Right cardiac atrium (tissue), 5 donors: ENCODE data around the gene DOK6. TPM values are rescaled to one million over a fixed set of nuclear protein-coding genes. Genes with fewer than 3 reads are reported as not detected.
"Not testable (repeated sequence)": the region's sequence is repeated elsewhere in the genome, so short reads cannot be mapped to it uniquely, and the experiment has no call there.

ENCODE experiments used
- ATAC-seq, 2 donors: fragments of 200-7000 bp; cut with Tn5 transposase; one replicate each; pipeline versions ENCODE4 v1.8.0 to v1.9.1; 2020; ENCODE audit warnings: moderate library complexity in 2 of 2, mild to moderate bottlenecking in 1 of 2
- DNase-seq, 3 donors: peaks; one replicate each; pipeline ENCODE4 v3.0.0-alpha.2; 2020
- H3K27ac ChIP-seq: one replicate; pipeline ENCODE4 v1.5.1; 2013; ENCODE audit warnings: mild to moderate bottlenecking, low read length, control low read depth, moderate library complexity
- H3K27me3 ChIP-seq: one replicate; pipeline ENCODE4 v1.6.1; 2013; ENCODE audit not compliant: control insufficient read depth, insufficient read depth
- H3K4me1 ChIP-seq: one replicate; pipeline ENCODE4 v1.6.1; 2013; ENCODE audit warnings: low read length; ENCODE audit not compliant: control insufficient read depth, insufficient read depth
- H3K4me3 ChIP-seq: one replicate; pipeline ENCODE4 v1.5.1; 2013; ENCODE audit warnings: low read length, control low read depth
- H3K9me3 ChIP-seq: one replicate; pipeline ENCODE4 v1.6.1; 2013; ENCODE audit warnings: low read length; ENCODE audit not compliant: control insufficient read depth
- whole genome bisulfite sequencing: extraction: QIAGEN DNeasy Blood & Tissue Kit; methylation state at CpG from one replicate; pipeline ENCODE4 v1.1.7; 2013; 5-methylcytosine and 5-hydroxymethylcytosine counted together
- intact Hi-C, 4 donors: fragments of 100-400 bp; cut with DNase I; formaldehyde crosslinking; loops; one replicate each; pipeline versions ENCODE4 v1.11.0 to v1.14.0; 2022 to 2023
- polyA plus RNA-seq: library from polyadenylated mRNA; stranded (reverse); fragments of 200-250 nt; gene quantifications from one replicate; pipeline ENCODE4 v1.2.3, GENCODE V29; 2013
- total RNA-seq, 4 donors: library from RNA; stranded (reverse); fragmentation: NEBNext Ultra II Directional; extraction: Animal tissue kit (Norgen Biotek cat#: 25700); gene quantifications; one replicate each; pipeline ENCODE4 v1.2.1, GENCODE V29; 2021
- donor health status: healthy with polysubstance abuse.
- donor health status: DM: no; HTN: yes; CAD: no.
- donor health status: DM: no; HTN: no; CAD: no.
- donor health status: DM: no; HTN: yes; CAD: no; lungs with severe emphysema.
- donor health status: DM: yes; HTN: yes; CAD: no.

DOK6 gene
- total and polyA plus RNA-seq, 5 donors, result 3.9 to 12.4 (median 8.2) TPM

DNA sequence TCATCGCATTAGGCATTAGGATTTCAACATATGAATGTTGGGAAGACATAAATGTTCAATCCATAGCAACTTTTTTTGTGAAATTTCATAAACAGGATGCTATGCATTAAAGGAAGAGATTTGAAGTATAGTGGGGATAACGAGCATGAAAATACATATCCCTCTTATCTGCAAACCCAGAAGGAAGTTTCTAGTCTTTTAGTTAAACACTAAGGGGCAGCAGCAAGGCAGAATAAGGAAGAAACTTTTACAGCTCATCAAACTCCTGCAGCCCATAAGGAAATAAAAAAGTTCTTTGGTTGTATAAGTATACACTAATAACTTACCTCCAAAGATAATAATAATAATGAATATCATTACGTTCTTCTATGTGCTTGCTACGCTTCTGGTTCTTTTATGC is 465.5 kb downstream of the DOK6 start:
- 82% methylated on average over 4 of the region's 4 CpGs for WGBS
- Histone ChIP-seq H3K27me3 (no peaks in the 10 kb centered on the region), H3K4me3 (no peak overlapping the region), H3K4me1 (no peaks in the 10 kb centered on the region), H3K27ac (no peak overlapping the region), H3K9me3 (no peaks in the 10 kb centered on the region)
- intact Hi-C loops, result no loop called here
- no peak for ATAC-seq
- no peak for DNase-seq

DNA sequence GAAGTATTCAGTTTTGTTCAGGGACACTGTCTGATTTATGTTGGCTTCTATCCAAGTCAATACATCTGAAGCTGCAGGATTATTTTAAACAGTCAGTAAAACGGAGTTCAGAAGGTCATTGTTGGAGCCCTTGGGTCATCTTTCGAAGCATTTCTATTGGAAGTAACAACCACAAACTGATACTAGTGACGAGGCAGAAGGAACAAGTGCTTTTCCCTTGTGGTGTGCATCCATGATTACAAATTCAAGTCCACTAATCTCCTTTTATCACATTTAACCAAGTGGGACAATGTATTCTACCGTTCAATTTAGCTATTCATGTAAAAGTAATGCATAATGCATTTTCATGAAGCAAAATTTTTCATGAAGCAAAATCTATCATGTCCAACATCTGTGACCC is 470.0 kb downstream of the DOK6 start:
- H3K27ac ChIP-seq, result no peak overlapping the region
- no peak for ATAC-seq
- intact Hi-C loops, result no loop called here
- no peaks in the 10 kb centered on the region for H3K4me1 ChIP-seq
- no peak overlapping the region for H3K4me3 ChIP-seq
- H3K9me3 ChIP-seq, result no peaks in the 10 kb centered on the region
- H3K27me3 ChIP-seq, result no peaks in the 10 kb centered on the region
- no peak for DNase-seq
- WGBS, result 69% methylated on average over 4 of the region's 4 CpGs

GRCh38 chr18:69871363-69871762 is 470.7 kb downstream of the DOK6 start:
- H3K27me3 ChIP-seq, result no peaks in the 10 kb centered on the region
- WGBS, result 70% methylated on average over 2 of the region's 2 CpGs
- intact Hi-C loops, result no loop called here
- H3K27ac ChIP-seq, result no peak overlapping the region
- H3K4me3 ChIP-seq, result no peak overlapping the region
- H3K4me1 ChIP-seq, result no peaks in the 10 kb centered on the region
- ATAC-seq (no peak), DNase-seq (no peak)
- H3K9me3 ChIP-seq, result no peaks in the 10 kb centered on the region

DNA sequence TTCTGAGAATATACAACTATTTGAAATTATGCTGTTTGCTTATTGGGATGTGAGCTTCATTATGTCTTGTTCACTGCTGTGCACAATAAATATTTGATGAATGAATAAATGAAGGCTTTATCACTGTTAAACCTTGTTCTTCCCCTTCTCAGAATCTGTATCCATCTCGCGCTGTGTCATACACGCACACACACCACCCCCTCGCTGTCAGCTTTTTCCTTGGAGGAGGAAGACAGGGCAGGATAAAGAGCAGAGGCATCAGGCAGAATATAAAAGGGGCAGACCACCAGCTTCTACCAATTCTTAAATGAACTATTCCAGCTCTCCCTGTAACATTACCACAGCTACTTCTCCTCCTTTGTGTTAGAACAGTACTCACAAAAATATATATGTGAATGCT is 472.0 kb downstream of the DOK6 start:
- Histone ChIP-seq H3K27me3 (no peaks in the 10 kb centered on the region), H3K4me3 (no peak overlapping the region), H3K4me1 (no peaks in the 10 kb centered on the region), H3K9me3 (no peaks in the 10 kb centered on the region), H3K27ac (no peak overlapping the region)
- no peak for DNase-seq
- ATAC-seq, result no peak
- 80% methylated on average over 4 of the region's 4 CpGs for WGBS
- intact Hi-C loops, result no loop called here

DNA sequence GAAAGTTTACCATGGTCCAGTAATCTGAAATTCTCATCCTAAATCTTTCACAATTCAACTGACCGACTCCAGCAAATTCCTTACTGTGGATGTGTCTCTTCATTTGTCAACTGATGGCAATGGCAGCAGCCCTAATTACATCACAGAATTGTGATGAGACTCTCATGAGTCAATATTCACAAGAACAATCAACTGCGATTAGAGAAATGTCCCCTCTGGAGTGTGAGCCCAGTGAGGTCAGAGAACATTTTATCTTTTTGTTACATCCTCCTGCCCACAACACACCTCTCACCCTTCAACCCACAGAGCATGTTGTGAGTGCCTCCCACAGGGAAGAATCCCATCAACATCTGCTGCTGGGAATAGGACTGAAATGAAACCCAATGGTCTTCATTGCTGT is 473.4 kb downstream of the DOK6 start:
- ATAC-seq (no peak), DNase-seq (no peak)
- WGBS, result 83% methylated on average over 2 of the region's 2 CpGs
- H3K27ac ChIP-seq, result no peak overlapping the region
- H3K4me1 ChIP-seq, result no peaks in the 10 kb centered on the region
- H3K9me3 ChIP-seq, result no peaks in the 10 kb centered on the region
- no peak overlapping the region for H3K4me3 ChIP-seq
- intact Hi-C loops, result no loop called here
- H3K27me3 ChIP-seq, result no peaks in the 10 kb centered on the region

DNA sequence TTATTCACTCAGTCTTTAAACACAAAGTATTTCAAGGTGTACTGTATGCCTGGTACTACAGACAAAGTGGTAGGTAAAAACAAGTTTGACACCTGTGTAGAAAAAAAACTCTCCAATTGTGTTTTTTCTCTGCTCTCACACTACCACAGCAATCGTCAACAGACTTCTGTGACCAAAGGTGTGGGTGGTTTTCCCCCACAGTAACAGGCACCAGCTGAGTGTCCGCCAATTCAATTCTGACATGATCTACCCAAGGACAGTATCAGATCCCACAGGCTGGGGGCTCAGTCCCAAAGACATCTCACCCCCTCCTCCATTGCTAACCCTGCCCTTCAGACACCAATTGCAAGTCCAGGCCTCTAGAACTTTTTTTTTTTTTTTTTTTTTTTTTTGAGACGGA is 475.8 kb downstream of the DOK6 start:
- DNase-seq, result no peak
- 97% methylated on average over 3 of the region's 3 CpGs for WGBS
- no peaks in the 10 kb centered on the region for H3K9me3 ChIP-seq
- intact Hi-C loops, result no loop called here
- H3K4me3 ChIP-seq, result no peak overlapping the region
- H3K4me1 ChIP-seq, result no peaks in the 10 kb centered on the region
- no peak overlapping the region for H3K27ac ChIP-seq
- ATAC-seq, result no peak
- no peaks in the 10 kb centered on the region for H3K27me3 ChIP-seq

DNA sequence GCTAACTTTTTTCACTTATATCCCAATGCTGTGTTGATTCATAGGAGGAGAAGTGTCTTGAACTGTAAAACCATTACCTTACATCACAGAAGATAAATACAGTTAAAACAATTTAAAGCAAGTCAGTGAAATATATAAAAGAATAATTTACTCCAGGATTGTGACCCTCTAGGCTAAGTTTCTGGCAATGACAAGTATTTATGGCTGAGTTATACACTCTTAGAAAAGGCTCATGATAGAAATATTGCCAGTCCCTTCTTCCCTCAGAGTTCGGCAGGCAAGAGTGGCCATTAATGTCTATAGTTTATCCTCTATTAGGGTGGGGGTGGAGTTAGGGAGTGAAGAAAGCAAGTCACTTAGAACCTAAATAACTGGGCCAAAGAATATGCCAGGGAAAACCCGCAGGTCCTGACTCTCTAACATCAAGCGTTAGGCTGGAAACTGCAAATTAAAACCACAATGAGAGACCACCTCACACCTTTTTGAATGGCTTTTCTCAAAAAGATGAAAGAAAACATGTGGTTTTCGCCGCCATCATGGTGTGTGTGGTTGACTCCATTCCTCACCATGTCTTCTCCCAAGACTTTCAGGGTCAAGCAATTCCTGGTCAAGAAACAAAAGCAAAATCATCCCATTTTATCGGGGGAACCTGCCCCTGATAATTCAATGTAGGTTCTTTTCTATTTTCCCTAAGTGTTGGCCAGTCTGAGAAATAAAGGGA is 477.7 kb downstream of the DOK6 start:
- ATAC-seq (no peak), DNase-seq (no peak)
- Histone ChIP-seq H3K27me3 (no peaks in the 10 kb centered on the region), H3K4me1 (no peaks in the 10 kb centered on the region), H3K4me3 (no peak overlapping the region), H3K9me3 (no peaks in the 10 kb centered on the region), H3K27ac (no peak overlapping the region)
- intact Hi-C loops, result no loop called here
- 81% methylated on average over 6 of the region's 6 CpGs for WGBS

DNA sequence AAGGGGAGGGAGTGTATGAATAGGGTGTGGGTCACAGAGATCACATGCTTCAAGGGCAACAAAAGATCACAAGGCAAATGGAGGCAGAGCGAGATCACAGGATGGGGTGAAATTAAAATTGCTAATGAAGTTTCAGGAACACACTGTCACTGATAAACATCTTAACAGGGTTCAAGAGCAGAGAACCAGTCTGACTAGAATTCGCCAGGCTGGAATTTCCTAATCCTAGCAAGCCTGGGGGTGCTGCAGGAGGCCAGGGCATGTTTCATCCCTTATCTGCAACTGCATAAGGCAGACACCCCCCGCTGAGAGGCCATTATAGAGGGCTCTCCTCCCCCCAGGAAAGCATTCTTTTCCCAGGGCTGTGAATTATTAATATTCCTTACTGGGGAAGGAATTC is 478.4 kb downstream of the DOK6 start:
- DNase-seq, H3K4me3 ChIP-seq, H3K4me1 ChIP-seq, ATAC-seq, intact Hi-C loops, H3K9me3 ChIP-seq, H3K27me3 ChIP-seq, H3K27ac ChIP-seq: not testable (repeated sequence)
- 92% methylated on average over 3 of the region's 3 CpGs for WGBS

- ATAC-seq (no peak), DNase-seq (no peak)
- intact Hi-C loops, result no loop called here
- H3K4me1 ChIP-seq, result no peaks in the 10 kb centered on the region
- H3K4me3 ChIP-seq, result no peak overlapping the region
- no peak overlapping the region for H3K27ac ChIP-seq
- WGBS, result 93% methylated on average over 3 of the region's 3 CpGs
- no peaks in the 10 kb centered on the region for H3K27me3 ChIP-seq
- no peaks in the 10 kb centered on the region for H3K9me3 ChIP-seq
These were observed 479.4 kb downstream of the DOK6 start for GRCh38 chr18:69880083-69880482.

GRCh38 chr18:69882965-69883668 is 482.4 kb downstream of the DOK6 start:
- DNase-seq (no peak), ATAC-seq (no peak)
- intact Hi-C loops, result no loop called here
- Histone ChIP-seq H3K27me3 (no peaks in the 10 kb centered on the region), H3K27ac (no peak overlapping the region), H3K9me3 (no peaks in the 10 kb centered on the region), H3K4me3 (no peak overlapping the region), H3K4me1 (no peaks in the 10 kb centered on the region)
- WGBS, result 77% methylated on average over 6 of the region's 6 CpGs

GRCh38 chr18:69883781-69884180 is 483.1 kb downstream of the DOK6 start:
- 56% methylated on average over 3 of the region's 3 CpGs for WGBS
- Histone ChIP-seq H3K27me3 (no peaks in the 10 kb centered on the region), H3K4me3 (no peak overlapping the region), H3K27ac (no peak overlapping the region), H3K9me3 (no peaks in the 10 kb centered on the region), H3K4me1 (no peaks in the 10 kb centered on the region)
- intact Hi-C loops, result no loop called here
- ATAC-seq (no peak), DNase-seq (no peak)
